ENCODE data around the gene FHAD1. TPM values are rescaled to one million over a fixed set of nuclear protein-coding genes. Genes with fewer than 3 reads are reported as not detected.

Gene FHAD1
- total RNA-seq, 4 donors from 2014 or later: not detected

GRCh38 chr1:15362096-15362736 lies 115.2 kb downstream of the FHAD1 start:
- intact Hi-C loops (cut with DNase I; ENCODE audit: low total_unique reads) (no loop called here), in situ Hi-C loops (cut with MboI; ENCODE audit: low sequenced_read_pairs in 4 of 4) (no loop called here)
- ATAC-seq (no peak), DNase-seq (no peak)
- Histone ChIP-seq H3K27me3 (peaks cover 0 to 3% (median 0%) of the 10 kb centered on the region in 3 donors), H3K36me3 (no peaks in the 10 kb centered on the region), H3K27ac (no peak overlapping the region), H3K4me1 (no peaks in the 10 kb centered on the region), H3K9me3 (no peaks in the 10 kb centered on the region), H3K4me3 (no peak overlapping the region)
- TF ChIP-seq POLR2A (IDR thresholded peaks at IDR 0.05) (no peak), CTCF (IDR thresholded peaks at IDR 0.05 in 4 of 5, conservative IDR thresholded peaks at IDR 0.05 in 1 of 5) (no peak)

DNA sequence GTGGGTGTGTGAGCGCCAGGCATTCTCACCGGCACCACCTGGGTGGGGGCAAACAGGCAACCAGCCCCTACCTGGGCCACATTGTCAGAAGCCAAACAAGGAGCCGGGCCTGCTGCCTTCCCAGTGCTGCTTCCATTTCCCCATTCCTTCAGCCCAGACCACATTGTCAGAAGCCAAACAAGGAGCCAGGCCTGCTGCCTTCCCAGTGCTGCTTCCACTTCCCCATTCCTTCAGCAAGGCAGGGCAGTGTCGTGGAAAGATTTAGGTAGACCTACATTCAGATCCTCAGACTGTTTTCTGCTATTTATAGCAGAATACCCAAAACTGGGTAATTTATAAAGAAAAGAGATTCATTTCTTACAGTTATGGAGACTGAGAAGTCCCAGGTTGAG lies 115.7 kb downstream of the FHAD1 start:
- Histone ChIP-seq H3K4me3 (no peak overlapping the region), H3K9me3 (no peaks in the 10 kb centered on the region), H3K4me1 (no peaks in the 10 kb centered on the region), H3K36me3 (no peaks in the 10 kb centered on the region), H3K27ac (no peak overlapping the region), H3K27me3 (peaks cover 0 to 3% (median 0%) of the 10 kb centered on the region in 3 donors)
- DNase-seq (no peak), ATAC-seq (no peak)
- TF ChIP-seq POLR2A (IDR thresholded peaks at IDR 0.05): no peak
- no peak for TF ChIP-seq CTCF (IDR thresholded peaks at IDR 0.05 in 4 of 5, conservative IDR thresholded peaks at IDR 0.05 in 1 of 5)
- intact Hi-C loops (cut with DNase I; ENCODE audit: low total_unique reads) (no loop called here), in situ Hi-C loops (cut with MboI; ENCODE audit: low sequenced_read_pairs in 4 of 4) (no loop called here)

GRCh38 chr1:15364740-15365139 lies 117.7 kb downstream of the FHAD1 start:
- peaks cover 0 to 3% (median 0%) of the 10 kb centered on the region in 3 donors for H3K27me3 ChIP-seq
- H3K36me3 ChIP-seq: no peaks in the 10 kb centered on the region
- no peak for TF ChIP-seq CTCF (IDR thresholded peaks at IDR 0.05 in 4 of 5, conservative IDR thresholded peaks at IDR 0.05 in 1 of 5)
- no peak for TF ChIP-seq POLR2A (IDR thresholded peaks at IDR 0.05)
- intact Hi-C loops (cut with DNase I; ENCODE audit: low total_unique reads) (no loop called here), in situ Hi-C loops (cut with MboI; ENCODE audit: low sequenced_read_pairs in 4 of 4) (no loop called here)
- DNase-seq (no peak), ATAC-seq (no peak)
- no peaks in the 10 kb centered on the region for H3K4me1 ChIP-seq
- no peak overlapping the region for H3K27ac ChIP-seq
- no peaks in the 10 kb centered on the region for H3K9me3 ChIP-seq
- H3K4me3 ChIP-seq: no peak overlapping the region

DNA sequence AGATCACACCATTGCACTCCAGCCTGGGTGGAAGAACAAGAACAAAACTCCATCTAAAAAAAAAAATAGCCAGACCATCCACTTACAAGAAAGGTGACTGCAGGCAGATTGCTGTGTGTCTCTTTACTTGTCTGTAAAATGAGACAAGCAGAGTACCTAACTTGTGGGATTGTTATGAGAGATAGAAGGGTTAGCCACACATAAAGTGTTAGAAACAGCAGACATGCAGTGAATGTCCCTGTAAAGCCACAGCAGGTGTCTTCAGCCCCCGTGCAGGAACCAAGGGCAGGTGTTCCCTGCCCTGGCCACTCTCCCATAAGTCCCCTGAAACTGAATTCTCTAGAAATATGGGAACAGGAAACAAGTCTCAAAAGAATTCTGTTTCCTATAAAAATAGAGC lies 121.9 kb downstream of the FHAD1 start:
- in situ Hi-C loops (cut with MboI; ENCODE audit: low sequenced_read_pairs in 4 of 4): no loop called here
- H3K4me1 ChIP-seq: peaks cover 0 to 3% of the 10 kb centered on the region in 2 donors
- TF ChIP-seq CTCF (IDR thresholded peaks at IDR 0.05 in 4 of 5, conservative IDR thresholded peaks at IDR 0.05 in 1 of 5) (no peak), POLR2A (IDR thresholded peaks at IDR 0.05) (no peak)

GRCh38 chr1:15370268-15370667 lies 123.2 kb downstream of the FHAD1 start:
- Histone ChIP-seq H3K27me3 (peaks cover 0 to 3% (median 0%) of the 10 kb centered on the region in 3 donors), H3K4me1 (peaks cover 0 to 3% of the 10 kb centered on the region in 2 donors), H3K27ac (no peak overlapping the region), H3K36me3 (no peaks in the 10 kb centered on the region), H3K9me3 (no peaks in the 10 kb centered on the region), H3K4me3 (no peak overlapping the region)
- TF ChIP-seq POLR2A (IDR thresholded peaks at IDR 0.05) (no peak), CTCF (IDR thresholded peaks at IDR 0.05 in 4 of 5, conservative IDR thresholded peaks at IDR 0.05 in 1 of 5) (no peak)
- intact Hi-C loops (cut with DNase I; ENCODE audit: low total_unique reads) (no loop called here), in situ Hi-C loops (cut with MboI; ENCODE audit: low sequenced_read_pairs in 4 of 4) (no loop called here)
- DNase-seq (no peak), ATAC-seq (no peak)

More for the DNA sequence above, 121.9 kb downstream of the FHAD1 start:
- no peak for ATAC-seq
- DNase-seq: no peak
- intact Hi-C loops (cut with DNase I; ENCODE audit: low total_unique reads): no loop called here
- no peaks in the 10 kb centered on the region for H3K36me3 ChIP-seq
- H3K27me3 ChIP-seq: peaks cover 0 to 3% (median 0%) of the 10 kb centered on the region in 3 donors
- H3K9me3 ChIP-seq: no peaks in the 10 kb centered on the region
- no peak overlapping the region for H3K27ac ChIP-seq
- H3K4me3 ChIP-seq: no peak overlapping the region
